Activated B cell treated with CpG ODN at 0.5 μM for 24 hours (primary cell): ENCODE measurements around the gene DAG1. TPM values are rescaled to one million over a fixed set of nuclear protein-coding genes. Genes with fewer than 3 reads are reported as not detected.

Source experiments
- ATAC-seq: fragments of 200-7000 bp; cut with Tn5 transposase; one replicate; pipeline ENCODE4 v1.10.0; 2021; ENCODE audit warnings: low read depth, mild to moderate bottlenecking, moderate library complexity
- CTCF ChIA-PET: fragments of 350-600 bp; sonication (Branson Sonifier 250); formaldehyde crosslinking; loops from one replicate; lab custom pipeline; 2021; ENCODE audit warnings: antibody characterized with exemption; lab: Charles Lee
- POLR2A ChIA-PET: fragments of 350-600 bp; sonication (Branson Sonifier 250); formaldehyde crosslinking; loops from one replicate; lab custom pipeline; 2021; ENCODE audit warnings: antibody characterized with exemption; lab: Charles Lee
- DNase-seq: peaks from one replicate; pipeline ENCODE4 v3.0.0; 2022
- H3K27ac Mint-ChIP-seq: one replicate; pipeline ENCODE4 v1.8.0; 2020; ENCODE audit warnings: mixed read lengths
- H3K27me3 Mint-ChIP-seq: one replicate; pipeline ENCODE4 v1.8.0; 2021; ENCODE audit warnings: mixed read lengths
- H3K36me3 Mint-ChIP-seq: one replicate; pipeline ENCODE4 v1.8.0; 2021; ENCODE audit warnings: low read depth, mixed read lengths
- H3K4me1 Mint-ChIP-seq: one replicate; pipeline ENCODE4 v1.8.0; 2021; ENCODE audit warnings: mixed read lengths
- H3K4me3 Mint-ChIP-seq: one replicate; pipeline ENCODE4 v1.8.0; 2020; ENCODE audit warnings: mild to moderate bottlenecking, mixed read lengths
- H3K9me3 Mint-ChIP-seq: one replicate; pipeline ENCODE4 v1.8.0; 2020; ENCODE audit warnings: mixed read lengths
- intact Hi-C: fragments of 100-400 bp; cut with micrococcal nuclease; formaldehyde crosslinking; loops from one replicate; pipeline ENCODE4 v1.15.1; 2024
- total RNA-seq: library from RNA; stranded (reverse); gene quantifications from 2 replicates; pipeline ENCODE4 v1.2.3, GENCODE V29; 2022
- TF ChIP-seq, protein P1 (sequence below): fragments of 200-600 bp; IDR thresholded peaks from one replicate; pipeline ENCODE4 v1.8.0; 2022; ENCODE audit warnings: antibody characterized with exemption, mild to moderate bottlenecking

DAG1 gene
- total RNA-seq, 1 donor from 2014 or later: 19.7 TPM

DNA sequence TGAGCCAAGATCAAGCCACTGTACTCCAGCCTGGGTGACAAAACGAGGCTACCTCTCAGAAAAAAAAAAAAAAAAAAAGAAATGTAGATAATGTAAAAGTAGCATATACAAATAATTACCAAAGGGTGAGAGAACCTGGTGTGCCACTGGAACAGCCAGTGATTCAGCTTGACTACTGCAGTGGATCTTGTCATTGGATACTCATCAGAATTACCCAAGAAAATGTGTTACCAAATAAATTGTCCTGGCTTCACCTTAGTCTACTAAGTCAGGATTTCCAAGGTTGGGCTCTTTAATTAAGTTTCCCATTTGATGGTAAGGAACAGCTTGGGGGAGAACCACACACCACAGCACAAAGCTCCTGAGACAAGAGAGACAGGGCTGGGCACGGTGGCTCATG, 42.5 kb upstream of the DAG1 start:
- TF ChIP-seq, protein P1, sequence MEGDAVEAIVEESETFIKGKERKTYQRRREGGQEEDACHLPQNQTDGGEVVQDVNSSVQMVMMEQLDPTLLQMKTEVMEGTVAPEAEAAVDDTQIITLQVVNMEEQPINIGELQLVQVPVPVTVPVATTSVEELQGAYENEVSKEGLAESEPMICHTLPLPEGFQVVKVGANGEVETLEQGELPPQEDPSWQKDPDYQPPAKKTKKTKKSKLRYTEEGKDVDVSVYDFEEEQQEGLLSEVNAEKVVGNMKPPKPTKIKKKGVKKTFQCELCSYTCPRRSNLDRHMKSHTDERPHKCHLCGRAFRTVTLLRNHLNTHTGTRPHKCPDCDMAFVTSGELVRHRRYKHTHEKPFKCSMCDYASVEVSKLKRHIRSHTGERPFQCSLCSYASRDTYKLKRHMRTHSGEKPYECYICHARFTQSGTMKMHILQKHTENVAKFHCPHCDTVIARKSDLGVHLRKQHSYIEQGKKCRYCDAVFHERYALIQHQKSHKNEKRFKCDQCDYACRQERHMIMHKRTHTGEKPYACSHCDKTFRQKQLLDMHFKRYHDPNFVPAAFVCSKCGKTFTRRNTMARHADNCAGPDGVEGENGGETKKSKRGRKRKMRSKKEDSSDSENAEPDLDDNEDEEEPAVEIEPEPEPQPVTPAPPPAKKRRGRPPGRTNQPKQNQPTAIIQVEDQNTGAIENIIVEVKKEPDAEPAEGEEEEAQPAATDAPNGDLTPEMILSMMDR: no peak
- H3K36me3 Mint-ChIP-seq: peaks cover 24% of the 10 kb centered on the region
- ChIA-PET CTCF (no interaction called here), POLR2A (interaction anchor here (0.7 to 3.3 kb wide), 6 partner anchors 12 to 388 kb away, joined by 3 to 12 read pairs (median 4); partner anchors contain the start of genes RHOA and TCTA)
- H3K4me3 Mint-ChIP-seq: peak overlapping the region; percentile 92
- H3K27ac Mint-ChIP-seq: peak overlapping the region; percentile 41
- H3K4me1 Mint-ChIP-seq: peaks cover 23% of the 10 kb centered on the region
- no peak for ATAC-seq
- no peaks in the 10 kb centered on the region for H3K27me3 Mint-ChIP-seq
- intact Hi-C loops: loop anchor here (5.0 kb wide), 1 partner anchor 500 kb away; the partner anchor contains the start of gene MON1A
- no peaks in the 10 kb centered on the region for H3K9me3 Mint-ChIP-seq
- no peak for DNase-seq

DNA sequence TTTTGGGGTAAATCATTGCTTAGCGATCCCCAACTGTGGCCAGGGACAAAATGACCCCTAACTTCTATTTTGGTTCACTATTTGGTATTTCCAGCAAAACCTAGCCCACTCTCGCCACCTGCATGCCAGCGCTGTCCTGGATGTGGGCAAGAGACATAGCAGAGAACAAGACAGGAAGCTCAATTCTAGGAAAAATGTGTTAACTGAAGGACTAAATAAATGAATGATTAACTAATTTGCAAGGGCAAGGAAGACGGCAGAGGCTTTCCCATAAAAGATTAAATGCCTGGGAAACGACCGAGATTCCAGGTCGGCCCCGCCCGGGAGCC, 41.4 kb upstream of the DAG1 start:
- TF ChIP-seq, protein P1: no peak
- intact Hi-C loops: loop anchor here (1.0 to 5.0 kb wide), 8 partner anchors 12 to 499 kb away; partner anchors contain the start of genes DAG1, MON1A, TCTA and USP4
- peak; percentile 1 for ATAC-seq
- no peak for DNase-seq
- CTCF ChIA-PET: interaction anchor here (0.8 to 1.1 kb wide), 5 partner anchors 15 to 88 kb away, joined by 3 to 8 read pairs (median 5); partner anchors contain the start of gene USP4
- no peaks in the 10 kb centered on the region for H3K27me3 Mint-ChIP-seq
- H3K4me1 Mint-ChIP-seq: peaks cover 17% of the 10 kb centered on the region
- H3K36me3 Mint-ChIP-seq: peaks cover 20% of the 10 kb centered on the region
- no peaks in the 10 kb centered on the region for H3K9me3 Mint-ChIP-seq
- POLR2A ChIA-PET: interaction anchor here (0.6 to 2.9 kb wide), 21 partner anchors 13 to 600 kb away, joined by 3 to 69 read pairs (median 7); partner anchors contain the start of genes DAG1, GPX1, QRICH1 and RHOA
- H3K27ac Mint-ChIP-seq: peak overlapping the region; percentile 96
- H3K4me3 Mint-ChIP-seq: peak overlapping the region; percentile 92

DNA sequence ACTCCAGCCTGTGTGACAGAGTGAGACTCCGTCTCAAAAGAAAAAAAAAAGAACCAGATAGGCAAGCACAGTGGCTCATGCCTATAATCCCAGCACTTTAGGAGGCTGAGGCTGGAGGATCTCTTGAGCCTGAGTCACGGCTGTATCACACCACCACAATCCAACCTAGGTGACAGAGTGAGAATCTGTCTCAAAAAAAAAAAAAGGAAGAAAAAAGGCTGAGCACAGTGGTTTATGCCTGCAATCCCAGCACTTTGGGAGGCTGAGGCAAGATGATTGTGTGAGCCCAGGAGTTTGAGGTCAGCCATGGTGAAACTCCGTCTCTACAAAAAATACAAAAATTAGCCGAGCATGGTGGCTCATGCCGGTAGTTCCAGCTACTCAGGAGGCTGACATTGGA, 35.3 kb upstream of the DAG1 start:
- ATAC-seq (no peak), DNase-seq (no peak)
- Mint-ChIP-seq H3K36me3 (no peaks in the 10 kb centered on the region), H3K27me3 (no peaks in the 10 kb centered on the region), H3K4me3 (no peak overlapping the region), H3K4me1 (peaks cover 4% of the 10 kb centered on the region), H3K9me3 (no peaks in the 10 kb centered on the region), H3K27ac (no peak overlapping the region)
- ChIA-PET POLR2A (interaction anchor here (0.7 kb wide), 1 partner anchor 31 kb away, joined by 3 read pairs; no protein-coding TSS in a partner anchor), CTCF (no interaction called here)
- intact Hi-C loops: no loop called here
- TF ChIP-seq, protein P1: no peak

DNA sequence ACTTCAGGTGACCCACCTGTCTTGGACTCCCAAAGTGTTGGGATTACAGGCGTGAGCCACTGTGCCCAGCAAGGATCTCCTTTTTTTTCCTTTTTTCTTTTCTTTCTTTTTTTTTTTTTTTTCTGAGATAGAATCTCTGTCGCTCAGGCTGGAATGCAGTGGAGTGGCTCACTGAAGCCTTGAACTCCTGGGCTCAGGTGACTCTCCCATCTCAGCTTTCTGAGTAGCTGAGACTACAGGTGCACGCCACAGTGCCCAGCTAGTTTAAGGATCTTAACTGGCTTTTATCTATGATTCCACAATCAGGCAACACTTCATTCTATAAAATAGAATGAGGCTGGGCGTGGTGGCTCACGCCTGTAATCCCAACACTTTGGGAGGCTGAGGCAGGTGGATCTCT, 24.7 kb upstream of the DAG1 start:
- POLR2A ChIA-PET: interaction anchor here (0.6 to 3.2 kb wide), 11 partner anchors 16 to 438 kb away, joined by 3 to 63 read pairs (median 6); partner anchors contain the start of genes DAG1, NICN1, RHOA and TCTA
- H3K27ac Mint-ChIP-seq: peak overlapping the region; percentile 35
- H3K4me3 Mint-ChIP-seq: no peak overlapping the region

DNA sequence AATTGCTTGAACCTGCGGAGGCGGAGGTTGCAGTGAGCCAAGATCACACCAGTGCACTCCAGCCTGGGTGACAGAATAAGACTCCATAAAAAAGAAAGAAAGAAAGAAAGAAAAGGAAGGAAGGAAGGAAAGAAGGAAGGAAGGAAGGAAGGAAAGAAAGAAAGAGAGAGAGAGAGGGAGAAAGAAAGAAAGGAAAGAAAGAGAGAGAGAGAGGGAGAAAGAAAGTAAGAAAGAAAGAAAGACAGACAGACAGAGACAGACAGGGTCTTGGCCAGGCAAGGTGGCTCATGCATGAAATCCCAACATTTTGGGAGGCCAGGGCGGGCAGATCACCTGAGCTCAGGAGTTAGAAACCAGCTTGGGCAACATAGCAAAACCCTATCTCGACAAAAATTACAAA, 16.4 kb upstream of the DAG1 start:
- CTCF ChIA-PET: interaction anchor here (1.2 kb wide), 1 partner anchor 38 kb away, joined by 3 read pairs; no protein-coding TSS in a partner anchor
- TF ChIP-seq, protein P1: no peak
- Mint-ChIP-seq H3K4me3 (no peak overlapping the region), H3K27me3 (no peaks in the 10 kb centered on the region), H3K4me1 (peaks cover 4% of the 10 kb centered on the region), H3K27ac (no peak overlapping the region), H3K9me3 (no peaks in the 10 kb centered on the region), H3K36me3 (no peaks in the 10 kb centered on the region)
- no peak for DNase-seq
- no peak for ATAC-seq
- POLR2A ChIA-PET: no interaction called here
- intact Hi-C loops: no loop called here

More for the DNA sequence above, 24.7 kb upstream of the DAG1 start:
- intact Hi-C loops: loop anchor here (10.0 kb wide), 1 partner anchor 351 kb away; the partner anchor contains the start of gene QRICH1
- CTCF ChIA-PET: interaction anchor here (2.0 to 2.6 kb wide), 2 partner anchors 16 to 105 kb away, joined by 8 to 20 read pairs; partner anchors contain the start of genes NICN1 and USP4
- no peaks in the 10 kb centered on the region for H3K27me3 Mint-ChIP-seq
- peaks cover 22% of the 10 kb centered on the region for H3K4me1 Mint-ChIP-seq
- TF ChIP-seq, protein P1: no peak
- DNase-seq (no peak), ATAC-seq (no peak)
- no peaks in the 10 kb centered on the region for H3K9me3 Mint-ChIP-seq
- no peaks in the 10 kb centered on the region for H3K36me3 Mint-ChIP-seq
